GM19455 (cell line): ENCODE data around the gene WNT7A.

Experiments used
- ATAC-seq: cut with Tn5 transposase; IDR thresholded peaks from one replicate; pipeline ENCODE4 v1.9.1; 2021; ENCODE audit not compliant: unreplicated experiment

Gene WNT7A

DNA sequence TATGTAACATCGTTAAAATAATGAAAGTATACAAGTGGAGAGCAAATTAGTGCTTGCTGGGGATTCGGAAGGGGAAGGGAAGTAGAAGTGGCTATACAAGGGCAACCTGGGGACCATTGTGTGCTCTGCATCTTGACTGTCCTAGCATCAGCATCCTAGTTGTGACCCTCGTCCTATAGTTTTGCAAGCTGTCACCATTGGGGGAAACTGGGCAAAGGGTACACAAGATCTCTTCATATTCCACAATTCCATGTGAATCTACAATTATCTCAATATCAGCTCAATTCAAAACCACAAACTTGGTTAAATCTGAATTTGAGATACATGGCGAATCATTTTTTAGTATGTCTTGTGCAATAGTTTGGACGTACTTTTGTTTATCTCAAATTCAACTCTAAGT is 30.9 kb downstream of the WNT7A start:
- no peak for ATAC-seq

DNA sequence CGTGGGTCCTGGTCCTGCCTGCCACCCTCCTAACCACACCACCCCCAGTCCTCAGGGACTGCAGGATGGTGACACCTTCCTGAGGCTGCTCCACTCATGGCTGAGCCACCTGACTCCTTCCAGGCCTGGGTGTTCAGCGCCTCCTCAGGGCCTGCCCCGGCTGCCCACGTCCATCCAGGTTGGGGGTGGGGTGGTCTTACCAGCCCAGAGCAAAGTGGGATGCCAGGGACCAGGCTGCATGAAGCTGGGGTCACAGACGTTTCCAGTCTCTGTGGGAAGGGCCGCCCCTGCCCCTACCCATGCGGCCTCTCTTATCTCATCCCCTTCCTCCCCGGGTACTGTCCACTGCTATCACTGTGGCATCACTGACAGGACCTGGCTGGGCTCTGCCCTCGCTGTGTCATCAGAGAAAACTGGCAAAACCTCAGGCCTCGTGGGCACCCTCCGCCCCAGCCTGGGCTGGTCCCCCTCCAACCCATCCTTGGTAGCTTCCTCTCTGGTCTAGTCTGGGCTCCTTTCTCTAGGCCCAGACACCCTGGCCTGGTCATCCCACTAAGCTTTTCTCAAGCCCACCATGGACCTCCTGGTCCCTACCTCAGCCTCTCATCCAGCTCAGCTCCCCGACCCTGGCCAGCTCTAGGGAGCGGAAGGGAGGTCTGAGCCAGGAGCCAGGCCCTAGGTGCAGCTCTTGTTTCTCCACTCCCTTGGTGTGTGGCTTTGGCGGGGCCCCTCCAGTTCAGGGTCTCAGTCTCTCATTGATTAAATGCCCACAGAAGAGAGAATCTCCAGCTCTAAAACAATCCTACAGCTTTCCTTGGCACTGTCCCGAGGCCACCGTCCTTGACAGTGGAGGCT is 32.9 kb downstream of the WNT7A start:
- no peak for ATAC-seq

DNA sequence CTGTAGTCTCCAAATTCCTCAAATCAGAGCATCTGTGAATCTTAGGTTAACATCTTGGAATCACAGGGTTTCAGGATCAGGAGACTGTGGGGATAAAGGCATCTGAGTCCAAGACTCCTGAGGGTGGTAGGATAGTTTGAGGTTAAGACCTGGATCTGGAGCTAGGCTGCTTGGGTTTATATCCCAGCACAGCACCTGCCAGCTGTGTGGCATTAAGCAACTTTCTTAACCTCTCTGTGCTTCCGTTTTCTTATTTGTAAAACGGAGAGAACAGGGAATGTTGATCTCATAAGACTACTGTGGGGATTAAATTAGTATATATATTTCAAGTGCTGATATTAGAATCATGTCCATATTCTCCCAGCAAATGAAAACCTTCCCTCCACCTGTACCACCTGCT is 33.6 kb downstream of the WNT7A start:
- ATAC-seq: no peak

DNA sequence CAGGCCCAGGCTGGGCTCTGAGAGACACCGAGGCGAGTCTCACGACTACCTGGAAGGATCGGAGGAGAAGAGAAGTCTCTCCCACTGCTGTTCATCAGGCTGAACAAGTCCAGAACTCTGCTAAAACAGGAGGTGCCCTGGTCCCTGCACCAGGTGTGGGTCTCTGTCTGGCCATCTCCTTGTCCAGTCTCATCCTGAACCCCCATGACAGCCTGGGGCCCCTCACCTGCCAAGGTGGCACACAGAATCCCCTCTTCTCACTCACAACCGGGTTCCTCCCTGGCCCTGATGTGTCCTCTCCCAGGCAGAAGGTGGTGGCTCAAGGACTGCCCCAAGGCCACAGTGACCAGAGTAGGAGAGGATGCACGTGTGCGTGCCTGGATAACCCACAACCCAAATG is 34.1 kb downstream of the WNT7A start:
- no peak for ATAC-seq

DNA sequence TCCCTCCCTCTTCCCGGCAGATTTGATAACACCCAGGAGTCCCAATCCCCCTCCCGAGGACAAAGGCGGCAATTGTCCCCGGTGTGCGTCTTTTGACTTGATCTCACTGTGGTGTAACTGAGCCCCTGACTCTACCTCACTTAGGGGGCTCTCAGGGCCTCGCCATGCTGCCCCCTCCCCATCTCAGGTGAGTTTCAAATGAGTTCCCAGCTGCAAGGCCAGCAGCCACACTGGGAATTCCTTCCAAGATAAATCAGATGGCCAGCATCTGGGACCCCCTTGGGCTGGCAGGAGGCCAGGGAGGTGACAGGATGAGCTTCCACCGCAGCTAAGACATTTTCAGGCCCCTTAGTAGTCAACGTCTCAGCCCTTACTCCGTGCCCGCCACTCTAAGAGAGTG is 35.0 kb downstream of the WNT7A start:
- ATAC-seq: no peak

DNA sequence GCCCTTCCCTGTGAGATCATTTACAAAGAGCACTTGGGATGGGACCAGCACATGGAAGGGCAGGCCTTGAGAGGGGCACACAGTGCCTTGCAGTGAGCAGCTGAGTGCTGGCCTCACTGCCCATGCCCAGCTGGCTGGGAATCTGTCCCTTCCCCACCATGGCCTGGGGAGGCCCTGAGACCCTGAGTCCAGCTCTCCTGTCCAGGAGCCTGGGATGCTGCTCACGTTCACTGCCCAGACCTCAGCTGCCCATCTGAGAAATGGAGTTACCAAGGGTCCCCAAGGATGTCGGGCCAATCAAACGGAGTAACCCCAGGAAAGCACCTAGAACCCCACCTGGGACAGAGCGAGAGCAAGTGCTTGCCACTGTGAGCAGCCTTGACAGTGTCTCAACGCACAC is 35.6 kb downstream of the WNT7A start:
- ATAC-seq: no peak

DNA sequence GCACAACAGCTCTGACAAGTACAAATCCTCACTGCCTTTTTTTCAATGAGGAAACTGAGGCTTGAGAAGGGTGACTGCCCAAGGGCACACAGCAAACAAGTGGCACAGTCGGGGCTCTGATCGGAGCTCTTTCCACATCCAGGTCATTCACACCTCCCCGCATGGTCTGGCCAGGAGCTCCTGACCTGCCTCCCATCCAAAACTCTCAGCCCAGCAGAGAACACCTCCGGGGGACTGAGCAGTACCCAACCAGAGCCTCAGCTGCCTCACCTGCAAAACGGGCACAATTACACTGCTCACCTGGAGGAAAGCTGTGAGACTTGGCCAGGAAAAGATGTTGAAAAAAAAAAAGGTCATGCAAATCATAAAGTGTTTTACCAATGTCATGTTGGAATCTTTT is 36.5 kb downstream of the WNT7A start:
- no peak for ATAC-seq

DNA sequence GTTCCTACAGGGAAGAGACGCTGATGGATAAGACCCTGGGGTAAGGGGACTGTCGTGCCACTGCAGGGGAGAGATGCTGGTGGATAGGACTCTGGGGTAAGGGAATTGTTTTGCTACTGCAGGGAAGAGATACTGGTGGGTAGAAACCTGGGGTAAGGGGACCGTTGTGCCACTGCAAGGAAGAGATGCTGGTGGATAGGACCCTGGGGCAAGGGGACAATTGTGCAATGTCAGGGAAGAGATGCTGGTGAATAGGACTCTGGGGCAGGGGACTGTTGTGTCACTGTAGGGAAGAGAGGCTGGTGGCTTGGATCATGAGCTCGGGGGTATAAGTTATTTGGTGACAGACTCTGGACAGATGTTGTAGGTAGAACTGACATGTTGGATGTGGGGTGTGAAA is 37.6 kb downstream of the WNT7A start:
- ATAC-seq: no peak

DNA sequence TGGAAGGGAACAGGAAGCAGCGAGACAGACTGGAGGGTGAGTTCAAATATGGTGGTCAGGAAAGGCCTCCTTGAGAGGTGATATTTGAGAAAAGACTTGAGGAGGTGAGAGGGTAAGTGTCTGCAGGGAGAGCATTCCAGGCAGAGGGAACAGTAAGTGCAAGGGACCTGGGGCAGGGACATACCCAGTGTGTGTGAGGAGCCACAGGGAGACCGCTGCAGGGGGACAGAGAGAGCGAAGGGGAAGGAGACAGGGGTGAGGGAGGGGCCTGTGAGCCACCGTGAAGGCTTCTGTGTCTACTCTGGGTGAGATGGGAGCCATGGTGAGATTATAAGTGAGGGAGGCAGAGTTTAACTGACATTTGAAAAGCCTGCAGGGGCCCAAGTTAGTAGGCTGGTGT is 38.0 kb downstream of the WNT7A start:
- ATAC-seq: no peak

DNA sequence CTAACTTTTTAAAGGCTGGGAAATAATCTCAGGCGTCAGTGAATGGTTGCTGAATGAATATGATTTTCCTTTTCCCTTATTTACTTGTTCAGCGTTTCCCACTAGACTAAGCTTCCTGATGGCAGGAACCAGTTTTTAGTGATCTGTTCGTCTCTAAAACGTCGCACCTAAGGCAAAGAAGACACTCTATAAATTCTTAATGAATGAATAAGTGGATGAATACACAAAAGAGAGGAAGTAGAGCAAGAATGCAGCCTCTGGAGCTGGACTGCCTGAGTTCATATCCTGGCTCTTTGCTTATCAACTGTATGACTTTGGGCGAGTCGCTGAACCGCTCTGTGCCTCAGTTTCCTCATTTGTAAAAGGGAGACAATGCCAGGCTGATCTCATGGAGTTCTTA is 38.7 kb downstream of the WNT7A start:
- ATAC-seq: no peak

DNA sequence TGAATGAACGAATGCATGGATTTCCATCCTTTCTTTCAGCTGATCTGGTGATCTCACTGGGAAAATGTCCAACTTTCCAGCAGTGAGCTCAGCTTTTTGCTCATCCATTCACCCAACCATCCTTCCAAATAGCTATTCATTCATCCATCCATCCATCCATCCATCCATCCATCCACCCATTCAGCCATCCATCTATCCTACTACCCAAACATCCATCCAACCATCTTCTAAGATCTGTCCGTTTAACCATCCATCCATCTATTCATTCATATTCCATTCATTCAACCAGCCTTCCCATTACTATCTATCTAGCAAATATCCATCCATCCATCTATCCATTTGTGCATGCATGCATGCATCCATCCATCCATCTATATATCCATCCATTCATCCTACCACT is 39.4 kb downstream of the WNT7A start:
- ATAC-seq: no peak

DNA sequence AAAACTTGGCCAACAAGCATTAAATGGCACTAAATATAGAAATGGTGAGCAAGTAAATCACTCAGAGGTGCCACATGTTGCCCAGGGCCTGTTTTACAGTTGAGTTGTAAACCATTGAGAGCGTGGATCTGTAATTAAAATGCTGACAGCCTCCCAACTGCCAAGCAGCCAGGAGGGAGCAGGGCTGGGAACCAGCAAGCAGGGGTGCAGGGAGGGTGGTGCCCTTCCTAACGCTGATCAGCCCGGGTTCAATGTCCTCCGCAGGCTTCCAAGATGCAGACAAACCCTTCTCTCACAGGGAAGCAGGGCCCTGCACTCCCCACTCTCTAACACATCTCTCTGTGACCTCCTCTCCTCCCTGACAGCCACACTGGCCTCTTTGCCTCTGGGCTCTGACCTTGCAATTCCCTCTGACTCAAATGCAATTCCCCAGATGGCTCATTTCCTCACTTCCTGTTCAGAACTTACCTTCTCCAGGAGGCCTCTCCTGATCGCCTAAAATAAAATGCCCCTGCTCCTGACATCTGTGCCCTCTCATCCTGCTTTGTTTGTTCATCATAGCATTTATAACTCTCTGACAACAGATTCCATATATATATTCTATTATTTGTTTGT is 40.0 kb downstream of the WNT7A start:
- ATAC-seq: no peak

DNA sequence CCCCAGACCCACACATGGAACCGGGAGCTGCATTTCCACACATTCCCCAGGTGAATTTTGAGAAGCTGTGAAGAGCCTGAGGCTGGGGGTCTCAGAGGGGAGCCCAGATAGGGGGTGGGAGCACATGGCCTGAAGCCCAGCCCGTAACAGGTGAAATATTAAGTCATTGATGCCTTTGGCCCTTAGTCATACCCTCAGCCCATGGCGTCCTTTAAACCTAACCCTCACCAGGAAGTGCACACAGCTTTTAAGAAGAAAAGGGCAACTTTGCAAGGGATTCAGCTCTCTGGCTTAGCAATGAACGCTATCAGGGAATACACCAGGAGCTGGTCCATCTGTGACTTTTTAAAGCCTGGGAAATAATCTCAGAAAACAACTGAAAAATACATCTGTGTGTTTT is 40.6 kb downstream of the WNT7A start:
- no peak for ATAC-seq

DNA sequence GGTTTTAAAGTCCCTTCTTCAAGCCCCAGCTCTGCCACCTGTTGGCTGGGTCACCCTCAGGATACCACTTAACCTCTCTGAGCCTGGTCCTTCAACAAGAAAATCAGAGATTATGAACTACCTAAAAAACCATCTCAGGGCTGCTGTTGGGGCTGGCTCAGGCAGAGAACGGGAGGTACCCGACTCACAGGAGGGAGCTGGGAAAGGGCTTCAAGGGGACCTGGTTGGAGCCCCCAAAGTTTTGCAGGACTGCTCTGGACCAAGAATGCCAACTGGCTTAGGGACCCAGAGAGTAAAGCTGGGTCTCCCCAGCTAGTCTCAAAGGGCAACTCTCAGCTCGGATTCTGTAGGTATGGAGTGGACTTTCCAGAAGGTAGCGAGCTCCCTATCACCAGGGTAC is 41.5 kb downstream of the WNT7A start:
- ATAC-seq: no peak

DNA sequence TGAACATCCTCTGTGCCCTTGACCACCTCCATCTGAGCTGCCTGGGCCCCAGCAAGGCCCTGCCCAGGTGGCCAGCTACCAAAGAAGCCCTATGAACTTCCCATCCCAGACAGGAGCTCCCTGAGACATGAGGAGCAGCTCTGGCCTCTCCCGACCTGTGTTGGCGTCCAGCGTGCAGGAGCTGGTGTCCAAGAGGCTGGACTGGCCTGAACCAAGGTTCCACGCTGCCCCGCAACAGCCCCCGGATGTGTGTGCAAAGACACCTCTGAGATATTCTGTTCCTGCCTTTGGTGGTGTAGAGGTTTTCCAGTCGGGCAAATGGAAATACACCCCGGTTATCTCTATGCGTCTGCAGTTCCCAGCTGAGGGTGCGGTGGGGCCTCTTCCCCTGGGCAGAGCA is 42.1 kb downstream of the WNT7A start:
- no peak for ATAC-seq

DNA sequence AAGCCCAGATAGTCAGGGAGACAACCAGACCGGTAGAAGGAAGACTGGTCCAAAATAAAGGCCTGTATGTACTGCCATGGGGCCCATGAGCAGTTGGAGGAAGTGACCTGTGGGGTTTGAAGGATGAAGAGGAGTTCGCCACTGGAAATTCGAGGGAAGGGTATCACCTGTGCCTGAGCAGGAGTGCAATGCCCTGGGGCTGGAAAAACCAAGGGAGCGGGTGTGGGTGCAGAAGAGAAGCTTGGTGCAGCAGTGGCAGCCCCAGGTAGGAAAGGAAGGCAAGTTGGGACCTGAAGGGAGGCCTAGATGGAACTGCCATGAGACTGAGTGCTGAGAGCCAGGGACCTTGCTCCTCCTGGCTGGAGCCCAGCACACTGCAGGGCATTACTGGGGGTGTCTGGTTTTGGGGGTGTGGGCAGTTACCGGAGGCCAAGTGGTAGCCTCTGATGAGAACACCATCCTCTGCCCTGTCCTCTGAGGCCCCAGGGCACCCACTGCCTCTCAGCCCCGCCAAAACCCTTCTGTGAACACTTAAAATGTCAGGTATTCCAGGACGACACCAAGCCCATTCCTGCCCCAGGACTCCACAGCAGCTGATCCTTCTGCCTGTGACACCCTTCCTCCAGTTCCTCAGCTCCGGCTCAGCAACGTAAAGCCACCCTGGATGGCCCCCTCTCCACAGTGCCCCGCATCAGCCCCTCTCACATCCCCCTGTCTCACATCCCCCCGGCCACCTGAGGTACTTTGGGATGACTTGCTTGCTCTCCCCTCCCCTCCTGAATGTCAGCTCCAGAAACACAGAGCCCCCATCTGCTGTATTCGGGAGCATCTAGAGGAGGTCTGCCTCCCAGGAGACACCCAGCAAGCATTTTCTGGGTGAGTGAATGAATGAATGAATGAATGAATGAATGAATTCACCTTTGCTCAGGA is 42.9 kb downstream of the WNT7A start:
- no peak for ATAC-seq

DNA sequence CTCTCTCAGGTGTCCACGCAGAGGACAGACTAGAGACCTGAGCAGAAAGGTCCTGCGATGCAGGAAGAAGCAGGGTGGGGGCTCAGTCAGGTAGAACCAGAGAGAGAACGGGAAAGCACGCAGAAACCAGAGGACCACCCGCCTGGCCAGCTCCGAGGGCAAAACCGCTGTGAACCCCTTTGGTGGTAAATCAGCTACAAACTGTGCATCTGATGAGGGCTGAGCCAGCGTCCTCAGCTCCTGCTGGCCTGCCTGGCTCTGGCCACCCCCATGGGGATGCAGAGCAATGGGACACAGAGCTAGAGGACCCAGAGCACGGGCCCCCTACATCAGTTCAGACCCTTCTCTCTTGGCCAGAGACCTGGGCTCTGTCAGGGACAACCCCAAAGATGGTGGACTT is 44.6 kb downstream of the WNT7A start:
- no peak for ATAC-seq

DNA sequence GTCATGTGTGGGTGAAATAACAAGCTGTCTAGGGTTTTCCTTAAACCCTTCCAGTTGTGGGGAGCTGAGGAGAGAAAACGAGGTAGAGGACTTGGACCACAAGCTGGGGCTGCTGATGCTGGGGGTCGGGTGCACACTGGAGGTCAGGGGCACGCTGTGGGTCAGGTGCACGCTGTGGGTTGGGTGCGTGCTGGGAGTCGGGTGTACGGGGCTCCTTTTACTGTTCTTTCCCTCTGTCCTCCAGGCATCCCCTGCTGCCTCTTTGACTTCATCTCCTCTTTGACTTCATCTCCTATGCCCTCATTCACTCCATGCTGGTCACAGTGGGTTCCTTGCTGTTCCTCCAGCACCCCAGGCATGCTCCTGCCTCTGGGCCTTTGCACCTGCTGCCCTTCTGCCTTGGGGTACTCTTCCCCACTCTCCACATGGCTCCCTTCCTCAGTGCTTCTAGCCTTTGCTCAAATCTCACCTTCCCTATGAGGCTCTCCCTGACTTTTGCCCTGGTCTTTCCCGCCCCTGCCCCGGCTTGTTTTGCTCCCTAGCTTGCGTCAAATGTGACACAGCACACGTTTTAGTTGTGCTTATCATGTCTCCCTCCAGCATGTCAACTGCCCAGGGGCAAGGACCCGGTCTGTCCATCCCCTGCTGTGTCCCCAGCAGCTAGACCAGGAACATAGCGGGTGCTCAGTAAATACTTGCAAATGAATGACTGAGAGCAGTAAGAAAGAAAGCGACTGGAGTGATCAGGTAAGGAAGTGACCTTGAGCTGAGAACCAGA is 45.4 kb downstream of the WNT7A start:
- ATAC-seq: no peak

DNA sequence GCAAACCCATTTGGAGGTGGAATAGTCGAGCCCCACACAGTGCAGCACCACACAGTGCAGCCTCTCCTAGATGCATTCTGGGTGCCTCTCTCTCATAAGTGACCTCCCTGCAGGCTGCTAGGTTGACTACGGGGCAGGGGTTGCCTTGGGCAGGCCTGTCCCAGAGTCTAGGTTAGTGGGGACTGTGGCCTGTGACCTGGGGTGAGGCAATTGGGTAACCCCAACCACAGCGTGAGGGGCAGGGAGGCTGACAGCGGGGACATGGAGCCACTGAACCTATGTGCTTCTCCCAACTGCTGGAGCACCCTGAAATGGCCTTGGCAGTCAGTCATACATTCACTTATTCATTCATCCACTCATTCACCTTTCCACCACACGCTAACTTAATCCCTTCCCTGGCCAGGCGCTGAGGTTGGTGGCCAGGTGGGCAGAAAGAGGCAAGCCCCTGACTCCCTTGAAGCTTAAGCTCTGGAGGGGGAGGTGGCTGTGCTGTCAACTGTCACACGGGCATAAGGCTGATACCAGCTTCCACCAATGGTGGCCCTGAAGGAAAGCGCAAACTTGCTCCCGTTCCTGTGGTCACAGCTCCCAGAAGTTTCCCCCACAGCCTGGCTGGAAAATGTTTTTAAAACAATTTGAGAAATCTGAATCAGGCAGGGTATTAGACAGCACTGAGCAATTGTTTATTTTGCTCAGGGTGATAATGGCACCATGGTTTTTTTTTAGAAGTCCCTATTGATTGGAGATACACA is 46.2 kb downstream of the WNT7A start:
- no peak for ATAC-seq

DNA sequence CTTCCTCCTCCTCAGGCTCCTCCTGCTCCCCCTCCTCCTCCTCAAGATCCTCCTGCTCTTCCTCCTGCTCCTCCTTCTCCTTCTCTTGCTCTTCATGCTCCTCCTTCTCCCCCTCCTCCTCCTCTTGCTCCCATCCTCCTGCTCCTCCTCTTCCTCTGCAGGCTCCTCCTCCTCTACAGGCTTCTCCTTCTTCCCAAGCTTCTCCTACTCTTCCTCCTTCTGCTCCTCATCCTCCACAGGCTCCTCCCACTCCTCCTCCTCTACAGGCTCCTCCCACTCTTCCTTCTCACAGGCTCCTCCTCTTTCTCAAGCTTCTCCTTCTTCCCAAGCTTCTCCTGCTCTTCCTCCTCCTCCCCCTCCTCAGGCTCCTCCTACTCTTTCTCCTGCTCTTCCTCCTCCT is 47.7 kb downstream of the WNT7A start:
- no peak for ATAC-seq
